Activated T-cell treated with anti-CD3 and anti-CD28 coated beads, Interleukin-2, amount 50 U/mL, for 4 hours (primary cell): ENCODE measurements around the gene GPN2. TPM values are rescaled to one million over a fixed set of nuclear protein-coding genes. Genes with fewer than 3 reads are reported as not detected.
"Not testable (repeated sequence)": the region's sequence is repeated elsewhere in the genome, so short reads cannot be mapped to it uniquely, and the experiment has no call there.

Source experiments
- ATAC-seq, 2 donors: fragments of 200-7000 bp; cut with Tn5 transposase; one replicate each; pipeline ENCODE4 v1.10.0; 2021
- DNase-seq: peaks from one replicate; pipeline ENCODE4 v3.0.0-alpha.2; 2020
- H3K27me3 Mint-ChIP-seq: one replicate; pipeline ENCODE4 v1.8.0; 2021; ENCODE audit warnings: low read depth, mixed read lengths
- H3K36me3 Mint-ChIP-seq: one replicate; pipeline ENCODE4 v1.8.0; 2022; ENCODE audit warnings: mixed read lengths; ENCODE audit not compliant: insufficient read depth
- H3K4me1 Mint-ChIP-seq: one replicate; pipeline ENCODE4 v1.8.0; 2021; ENCODE audit warnings: low read depth, mixed read lengths
- H3K4me3 Mint-ChIP-seq: one replicate; pipeline ENCODE4 v1.8.0; 2021; ENCODE audit warnings: mild to moderate bottlenecking, moderate library complexity, mixed read lengths
- H3K9me3 Mint-ChIP-seq: one replicate; pipeline ENCODE4 v1.8.0; 2021; ENCODE audit warnings: mixed read lengths
- total RNA-seq, 3 donors: library from RNA; stranded (reverse); gene quantifications; one replicate each; pipeline ENCODE4 v1.2.1, GENCODE V29; 2021

Gene GPN2
- total RNA-seq, 3 donors from 2014 or later: 59.9 to 62.0 (median 61.1) TPM

- peak; percentile 45 for DNase-seq
- Mint-ChIP-seq H3K4me3 (no peak overlapping the region), H3K4me1 (peaks cover 34% of the 10 kb centered on the region), H3K36me3 (peaks cover 24% of the 10 kb centered on the region), H3K27me3 (no peaks in the 10 kb centered on the region), H3K9me3 (no peaks in the 10 kb centered on the region)
- peak; percentile 97 to 99 for ATAC-seq
Measured at GRCh38 chr1:26838474-26839338, 51.4 kb downstream of the GPN2 start.

- Mint-ChIP-seq H3K4me1 (peaks cover 44% of the 10 kb centered on the region), H3K36me3 (peaks cover 29% of the 10 kb centered on the region), H3K4me3 (peak overlapping the region; percentile 11)
- H3K27me3 Mint-ChIP-seq, DNase-seq, ATAC-seq, H3K9me3 Mint-ChIP-seq: not testable (repeated sequence)
Measured at GRCh38 chr1:26837665-26838064, 52.4 kb downstream of the GPN2 start.

- Mint-ChIP-seq H3K4me3 (peak overlapping the region; percentile 52), H3K9me3 (no peaks in the 10 kb centered on the region), H3K27me3 (no peaks in the 10 kb centered on the region), H3K36me3 (peaks cover 47% of the 10 kb centered on the region), H3K4me1 (peaks cover 70% of the 10 kb centered on the region)
- DNase-seq (peak; percentile 82), ATAC-seq (peak; percentile 89 to 94)
Measured at GRCh38 chr1:26833432-26834405, 56.4 kb downstream of the GPN2 start.

- ATAC-seq: no peak
Measured at GRCh38 chr1:26832249-26832960, 57.7 kb downstream of the GPN2 start.

GRCh38 chr1:26831546-26832248, 58.4 kb downstream of the GPN2 start:
- Mint-ChIP-seq H3K36me3 (peaks cover 43% of the 10 kb centered on the region), H3K27me3 (no peaks in the 10 kb centered on the region), H3K9me3 (no peaks in the 10 kb centered on the region), H3K4me3 (peak overlapping the region; percentile 37), H3K4me1 (peaks cover 73% of the 10 kb centered on the region)
- DNase-seq (no peak), ATAC-seq (no peak)

More at GRCh38 chr1:26832249-26832960, 57.7 kb downstream of the GPN2 start:
- no peak for DNase-seq
- H3K9me3 Mint-ChIP-seq: no peaks in the 10 kb centered on the region
- H3K27me3 Mint-ChIP-seq: no peaks in the 10 kb centered on the region
- H3K36me3 Mint-ChIP-seq: peaks cover 43% of the 10 kb centered on the region
- H3K4me3 Mint-ChIP-seq: peak overlapping the region; percentile 52
- peaks cover 71% of the 10 kb centered on the region for H3K4me1 Mint-ChIP-seq

GRCh38 chr1:26831059-26831458, 59.0 kb downstream of the GPN2 start:
- peak overlapping the region; percentile 6 for H3K4me3 Mint-ChIP-seq
- peaks cover 76% of the 10 kb centered on the region for H3K4me1 Mint-ChIP-seq
- no peaks in the 10 kb centered on the region for H3K27me3 Mint-ChIP-seq
- peaks cover 41% of the 10 kb centered on the region for H3K36me3 Mint-ChIP-seq
- DNase-seq (no peak), ATAC-seq (no peak)
- H3K9me3 Mint-ChIP-seq: no peaks in the 10 kb centered on the region

GRCh38 chr1:26829184-26829911, 60.7 kb downstream of the GPN2 start:
- Mint-ChIP-seq H3K4me1 (peaks cover 81% of the 10 kb centered on the region), H3K36me3 (peaks cover 32% of the 10 kb centered on the region), H3K27me3 (no peaks in the 10 kb centered on the region), H3K4me3 (peak overlapping the region; percentile 90), H3K9me3 (no peaks in the 10 kb centered on the region)
- ATAC-seq (no peak), DNase-seq (no peak)

- peaks cover 26% of the 10 kb centered on the region for H3K36me3 Mint-ChIP-seq
- no peaks in the 10 kb centered on the region for H3K9me3 Mint-ChIP-seq
- DNase-seq (peak; percentile 30), ATAC-seq (peak in 1 of 2 donors; percentile 19)
- H3K4me3 Mint-ChIP-seq: peak overlapping the region; percentile 90
- H3K4me1 Mint-ChIP-seq: peaks cover 73% of the 10 kb centered on the region
- no peaks in the 10 kb centered on the region for H3K27me3 Mint-ChIP-seq
Measured at GRCh38 chr1:26828411-26828991, 61.6 kb downstream of the GPN2 start.

- Mint-ChIP-seq H3K9me3 (no peaks in the 10 kb centered on the region), H3K4me3 (peak overlapping the region; percentile 90), H3K36me3 (peaks cover 21% of the 10 kb centered on the region), H3K27me3 (no peaks in the 10 kb centered on the region), H3K4me1 (peaks cover 71% of the 10 kb centered on the region)
- ATAC-seq (no peak), DNase-seq (no peak)
Measured at GRCh38 chr1:26827663-26828062, 62.4 kb downstream of the GPN2 start.

- DNase-seq: no peak
Measured at GRCh38 chr1:26827106-26827604, 62.9 kb downstream of the GPN2 start.

GRCh38 chr1:26826261-26827105, 63.6 kb downstream of the GPN2 start, which contains the start of gene ZDHHC18:
TSS of gene ZDHHC18 (plus strand) at chr1:26826688. CDS start at chr1:26826805, 117 bp downstream.
- H3K27me3 Mint-ChIP-seq: no peaks in the 10 kb centered on the region
- H3K4me1 Mint-ChIP-seq: peaks cover 59% of the 10 kb centered on the region
- H3K4me3 Mint-ChIP-seq: peak within 1 kb of the TSS; percentile 91
- peak; percentile 60 for DNase-seq
- H3K9me3 Mint-ChIP-seq: no peaks in the 10 kb centered on the region
- peak; percentile 82 to 83 for ATAC-seq
- peaks cover 12% of the 10 kb centered on the region for H3K36me3 Mint-ChIP-seq

More at GRCh38 chr1:26827106-26827604, 62.9 kb downstream of the GPN2 start:
- peaks cover 66% of the 10 kb centered on the region for H3K4me1 Mint-ChIP-seq
- peaks cover 16% of the 10 kb centered on the region for H3K36me3 Mint-ChIP-seq
- H3K4me3 Mint-ChIP-seq: peak overlapping the region; percentile 90
- H3K9me3 Mint-ChIP-seq: no peaks in the 10 kb centered on the region
- ATAC-seq: no peak
- H3K27me3 Mint-ChIP-seq: no peaks in the 10 kb centered on the region
